HG02943 (cell line): Measurements from ENCODE around the gene PPID.
"Not testable (repeated sequence)": the region's sequence is repeated elsewhere in the genome, so short reads cannot be mapped to it uniquely, and the experiment has no call there.

Experiments used
- ATAC-seq: cut with Tn5 transposase; IDR thresholded peaks from one replicate; pipeline ENCODE4 v1.9.1; 2021; ENCODE audit warnings: mild to moderate bottlenecking, low read depth, moderate library complexity; ENCODE audit not compliant: unreplicated experiment

Gene PPID

GRCh38 chr4:158722917-158723793, at the start of gene PPID:
Gene PPID (minus strand): TSS chr4:158723396. CDS start chr4:158723288, 108 bp downstream.
- peak; percentile 98 for ATAC-seq

- no peak for ATAC-seq
Measured at GRCh38 chr4:158771776-158772175, 48.6 kb upstream of the PPID start.

- ATAC-seq = no peak
Measured at GRCh38 chr4:158770671-158771070, 47.5 kb upstream of the PPID start.

- ATAC-seq = peak; percentile 46
Measured at GRCh38 chr4:158769175-158769921, 46.2 kb upstream of the PPID start.

GRCh38 chr4:158768555-158769174, 45.5 kb upstream of the PPID start, which contains the start of gene FNIP2:
Gene FNIP2 (plus strand): TSS chr4:158769026. CDS start chr4:158769213, 187 bp downstream.
- ATAC-seq = peak; percentile 77

GRCh38 chr4:158767451-158767850, 44.3 kb upstream of the PPID start:
- ATAC-seq = no peak

GRCh38 chr4:158766434-158767044, 43.3 kb upstream of the PPID start:
- ATAC-seq = no peak

- no peak for ATAC-seq
Measured at GRCh38 chr4:158763462-158763861, 40.3 kb upstream of the PPID start.

GRCh38 chr4:158762553-158762952, 39.4 kb upstream of the PPID start:
- no peak for ATAC-seq

- ATAC-seq = no peak
Measured at GRCh38 chr4:158760866-158761265, 37.7 kb upstream of the PPID start.

- ATAC-seq = not testable (repeated sequence)
Measured at GRCh38 chr4:158759539-158759938, 36.3 kb upstream of the PPID start.

- no peak for ATAC-seq
Measured at GRCh38 chr4:158758703-158759102, 35.5 kb upstream of the PPID start.

- no peak for ATAC-seq
Measured at GRCh38 chr4:158758142-158758541, 34.9 kb upstream of the PPID start.

GRCh38 chr4:158756588-158756987, 33.4 kb upstream of the PPID start:
- no peak for ATAC-seq

- not testable (repeated sequence) for ATAC-seq
Measured at GRCh38 chr4:158755819-158756218, 32.6 kb upstream of the PPID start.

- ATAC-seq = no peak
Measured at GRCh38 chr4:158754385-158755180, 31.4 kb upstream of the PPID start.

- no peak for ATAC-seq
Measured at GRCh38 chr4:158750379-158750778, 27.2 kb upstream of the PPID start.

- ATAC-seq = not testable (repeated sequence)
Measured at GRCh38 chr4:158746537-158746936, 23.3 kb upstream of the PPID start.

- ATAC-seq = no peak
Measured at GRCh38 chr4:158741326-158742021, 18.3 kb upstream of the PPID start.
